SK-N-DZ (cell line): ENCODE measurements around the gene TNP2.
"Not testable (repeated sequence)": the region's sequence is repeated elsewhere in the genome, so short reads cannot be mapped to it uniquely, and the experiment has no call there.

Source experiments
- DNase-seq: peaks from one replicate; pipeline ENCODE4 v3.0.0-alpha.2; 2015; ENCODE audit warnings: low spot score

Gene TNP2

GRCh38 chr16:11301645-11302501 is 32.7 kb upstream of the TNP2 start:
- no peak for DNase-seq

GRCh38 chr16:11300560-11300892 is 31.4 kb upstream of the TNP2 start:
- DNase-seq = no peak

DNA sequence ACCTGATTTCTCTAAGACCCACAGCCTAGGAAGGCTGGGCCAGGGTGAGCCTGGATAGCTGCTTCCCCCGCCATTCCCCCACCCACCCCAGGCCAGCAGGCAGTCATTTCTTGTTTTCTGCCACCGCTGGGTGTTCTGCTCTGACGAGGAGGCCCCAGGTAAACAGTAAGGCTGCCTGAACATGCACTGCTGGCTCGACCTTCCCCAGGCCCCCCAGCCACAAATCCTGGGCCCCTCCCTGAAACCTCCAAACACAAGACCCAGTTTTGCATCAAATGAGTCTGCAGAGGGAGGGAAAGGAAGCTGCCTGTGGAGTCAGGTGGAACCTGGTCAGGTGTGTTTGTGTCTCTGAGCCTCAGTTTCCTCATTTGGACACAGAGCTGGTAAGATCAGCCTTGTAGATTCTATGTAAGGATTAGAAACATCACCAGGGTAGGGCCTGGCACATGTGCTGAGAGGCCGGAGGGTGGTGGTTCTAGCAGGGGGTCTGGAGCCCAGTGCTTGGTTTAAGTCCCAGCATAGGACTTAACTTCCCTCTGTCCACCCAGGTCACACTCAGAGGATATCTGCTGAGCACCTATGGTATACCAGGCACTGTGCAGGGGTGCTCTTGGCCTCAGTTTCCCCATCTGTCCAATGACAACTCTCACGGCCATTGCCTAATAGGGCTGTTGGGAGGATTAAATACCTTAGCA is 30.9 kb upstream of the TNP2 start:
- DNase-seq = no peak

DNA sequence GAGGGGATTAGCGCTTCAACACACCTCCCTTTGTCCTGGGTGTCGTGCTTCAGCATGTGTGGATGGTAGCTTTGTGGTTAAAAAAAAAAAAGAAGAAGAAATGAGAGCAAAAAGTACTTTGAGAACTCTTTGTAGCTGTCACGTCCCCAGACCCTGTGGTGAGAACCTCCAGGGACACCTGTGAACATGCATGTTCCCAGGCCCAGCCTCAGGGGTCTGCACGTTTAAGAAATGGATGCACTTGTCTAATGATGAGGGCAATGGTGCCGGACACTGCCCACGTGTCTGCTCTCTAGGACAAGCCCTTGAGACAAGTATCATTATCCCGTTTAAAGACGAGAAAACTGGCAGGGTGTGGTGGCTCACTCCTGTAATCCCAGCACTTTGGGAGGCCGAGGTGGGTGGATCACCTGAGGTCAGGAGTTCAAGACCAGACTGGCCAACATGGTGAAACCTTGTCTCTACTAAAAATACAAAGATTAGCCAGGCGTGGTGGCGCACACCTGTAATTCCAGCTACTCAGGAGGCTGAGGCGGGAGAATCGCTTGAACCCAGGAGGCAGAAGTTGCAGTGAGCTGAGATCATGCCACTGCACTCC is 29.9 kb upstream of the TNP2 start:
- not testable (repeated sequence) for DNase-seq

DNA sequence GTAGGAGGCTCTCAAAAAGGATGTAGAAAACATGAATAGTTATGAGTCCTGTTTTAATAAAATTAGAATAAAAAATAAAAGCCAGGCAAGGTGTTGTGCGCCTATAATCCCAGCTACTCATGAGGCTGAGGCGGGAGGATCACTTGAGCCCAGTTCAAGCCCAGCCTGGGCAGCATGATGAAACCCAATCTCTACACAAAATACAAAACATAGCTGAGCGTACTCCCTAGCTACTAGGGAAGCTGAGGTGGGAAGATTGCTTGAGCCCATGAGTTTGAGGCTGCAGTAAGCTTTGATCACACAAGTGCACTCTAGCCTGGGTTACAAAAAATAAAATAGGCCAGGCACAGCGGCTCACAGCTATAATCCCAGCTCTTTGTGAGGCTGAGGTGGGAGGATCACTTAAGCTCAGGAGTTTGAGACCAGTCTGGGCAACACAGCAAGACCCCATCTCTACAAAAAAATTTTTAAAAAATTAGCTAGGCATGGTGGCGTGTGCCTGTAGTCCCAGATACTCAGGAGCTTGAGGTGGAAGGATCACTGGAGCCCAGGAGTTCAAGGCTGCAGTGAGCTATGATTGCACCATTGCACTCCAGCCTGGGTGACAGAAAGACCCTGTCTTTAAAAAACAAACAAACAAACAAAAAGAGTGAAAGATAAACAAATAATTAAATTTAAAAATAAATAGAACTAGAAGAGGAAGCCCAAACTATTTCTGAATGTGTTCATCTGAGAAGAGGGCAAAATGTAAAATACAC is 29.2 kb upstream of the TNP2 start:
- no peak for DNase-seq

DNA sequence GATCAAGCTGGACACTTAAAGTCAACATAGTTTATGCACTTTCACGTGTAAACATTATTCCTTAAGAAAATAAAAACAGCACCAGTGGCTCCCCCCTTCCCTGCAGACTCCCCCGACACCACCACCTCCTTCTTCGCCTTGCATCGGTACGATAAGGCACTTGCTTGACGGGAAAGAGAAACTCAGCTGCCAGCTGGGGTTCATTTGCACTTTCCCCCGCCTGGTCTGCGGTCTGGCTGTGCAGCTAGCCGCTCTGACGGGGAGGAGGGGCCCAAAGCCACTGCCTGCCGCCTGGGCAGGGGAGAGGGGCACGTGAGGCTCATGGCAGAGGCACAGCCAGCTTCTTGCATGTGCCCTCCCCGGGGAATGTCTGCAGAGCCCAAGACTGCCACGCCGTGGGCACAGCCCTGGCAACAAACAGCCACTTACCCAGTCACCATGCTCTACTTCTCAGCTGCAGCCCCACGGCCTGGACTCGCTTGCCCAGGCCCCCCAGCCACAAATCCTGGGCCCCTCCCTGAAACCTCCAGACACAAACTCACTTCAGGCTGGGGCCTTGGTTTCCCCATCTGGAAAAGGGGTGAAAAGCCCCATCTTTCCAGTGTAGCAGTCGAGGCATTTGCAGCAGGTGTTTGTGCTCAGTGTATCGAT is 28.5 kb upstream of the TNP2 start:
- peak; percentile 36 for DNase-seq

DNA sequence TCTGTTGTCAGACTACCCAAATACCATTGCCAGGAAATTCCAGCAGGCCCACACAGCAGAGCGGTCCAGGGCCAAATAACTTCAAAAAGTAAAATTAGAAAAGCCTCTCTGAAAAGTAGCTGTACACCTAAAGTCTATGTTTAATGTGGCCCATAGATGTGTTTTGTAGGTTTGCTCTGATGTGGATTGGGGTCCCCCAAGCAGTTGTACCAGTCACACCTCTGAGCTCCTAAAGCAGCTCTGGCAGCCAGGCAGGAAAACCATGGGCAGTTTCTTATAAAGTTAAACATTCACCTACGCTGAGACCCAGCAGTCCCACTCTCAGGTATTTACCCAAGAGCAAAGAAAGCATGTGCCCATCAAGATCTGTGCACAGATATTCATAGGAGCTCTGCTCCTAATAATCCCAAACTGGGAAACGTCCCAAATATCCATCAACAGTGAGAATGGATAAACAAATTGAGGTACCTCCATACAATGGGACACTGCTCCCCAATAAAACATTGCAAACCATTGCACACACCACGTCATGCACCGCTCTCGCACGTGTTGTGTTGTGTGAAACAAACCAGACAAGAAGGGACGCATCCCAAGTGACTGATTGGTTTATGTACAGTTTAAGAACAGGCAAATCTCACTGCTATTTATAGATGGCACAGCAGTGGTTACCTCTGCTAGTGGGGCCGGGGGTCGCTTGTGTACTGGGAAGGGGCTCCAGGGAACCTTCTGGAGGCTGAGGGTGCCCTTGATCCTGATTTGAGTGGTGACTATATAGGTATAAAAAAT is 27.8 kb upstream of the TNP2 start:
- DNase-seq = no peak

- no peak for DNase-seq
Observed at GRCh38 chr16:11296351-11296705, 27.2 kb upstream of the TNP2 start.

- no peak for DNase-seq
Observed at GRCh38 chr16:11295672-11296071, 26.5 kb upstream of the TNP2 start.

DNA sequence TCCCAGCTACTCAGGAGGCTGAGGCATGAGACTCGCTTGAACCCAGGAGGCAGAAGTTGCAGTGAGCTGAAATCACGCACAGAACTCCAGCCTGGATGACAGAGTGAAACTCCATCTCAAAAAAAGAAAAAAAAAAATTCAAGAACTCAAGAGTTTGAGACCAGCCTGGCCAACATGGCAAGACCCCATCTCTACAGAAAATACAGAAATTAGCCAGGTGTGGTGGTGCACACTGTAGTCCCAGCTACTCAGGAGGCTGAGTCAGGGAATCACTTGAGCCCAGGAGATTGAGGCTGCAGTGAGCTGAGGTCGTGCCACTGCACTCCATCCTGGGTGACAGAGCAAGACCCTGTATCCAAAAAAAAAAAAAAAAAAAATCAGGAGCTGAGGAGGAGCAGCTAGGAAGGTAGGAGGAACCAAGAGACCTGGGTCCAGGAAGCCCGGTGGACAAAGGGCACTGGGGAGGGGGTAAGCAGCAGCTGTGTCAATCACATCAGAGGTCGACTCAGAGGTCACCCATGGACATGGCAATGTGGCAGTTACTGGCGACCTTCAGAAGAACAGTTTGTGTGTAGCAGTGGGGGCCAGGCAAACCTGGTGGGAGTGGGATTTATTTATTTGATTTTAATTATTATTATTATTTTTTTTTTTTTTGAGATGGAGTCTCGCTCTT is 23.1 kb upstream of the TNP2 start:
- no peak for DNase-seq

- no peak for DNase-seq
Observed at GRCh38 chr16:11291091-11291703, 22.1 kb upstream of the TNP2 start.

- DNase-seq = no peak
Observed at GRCh38 chr16:11290102-11290893, 21.2 kb upstream of the TNP2 start.

DNA sequence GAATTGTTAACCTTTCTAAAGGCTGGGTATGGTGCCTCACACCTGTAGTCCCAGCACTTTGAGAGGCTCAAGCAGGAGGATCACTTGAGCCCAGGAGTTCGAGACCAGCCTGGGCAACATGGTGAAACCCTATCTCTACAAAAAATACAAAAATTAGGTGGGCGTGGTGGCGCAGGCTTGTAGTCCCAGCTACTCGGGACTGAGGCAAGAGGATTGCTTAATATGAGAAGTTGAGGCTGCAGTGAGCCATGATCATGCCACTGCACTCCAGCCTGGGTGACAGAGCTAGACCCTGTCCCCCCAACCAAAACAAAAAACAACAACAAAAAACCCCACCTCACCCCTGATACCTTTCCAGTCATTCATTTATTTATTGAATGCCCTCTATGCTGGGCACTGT is 20.6 kb upstream of the TNP2 start:
- not testable (repeated sequence) for DNase-seq

DNA sequence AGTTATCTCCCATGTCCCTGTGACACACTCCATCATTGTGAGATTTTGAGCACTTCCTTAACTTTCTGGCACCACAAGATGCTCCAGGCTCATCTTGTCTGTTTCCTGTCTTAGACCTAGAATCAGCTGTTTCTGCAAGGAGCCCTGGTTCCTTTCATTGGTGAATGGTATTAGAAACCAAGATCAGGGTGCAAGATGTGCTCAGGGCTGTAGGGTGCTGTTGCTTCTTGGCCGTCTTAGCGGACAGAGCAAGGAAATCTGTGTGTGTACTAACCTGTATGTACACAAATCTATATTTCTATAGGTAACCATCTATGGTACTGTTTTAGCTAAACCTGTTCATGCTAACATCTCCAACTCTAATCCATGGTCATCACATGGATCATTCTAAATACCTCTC is 20.1 kb upstream of the TNP2 start:
- DNase-seq = no peak

DNA sequence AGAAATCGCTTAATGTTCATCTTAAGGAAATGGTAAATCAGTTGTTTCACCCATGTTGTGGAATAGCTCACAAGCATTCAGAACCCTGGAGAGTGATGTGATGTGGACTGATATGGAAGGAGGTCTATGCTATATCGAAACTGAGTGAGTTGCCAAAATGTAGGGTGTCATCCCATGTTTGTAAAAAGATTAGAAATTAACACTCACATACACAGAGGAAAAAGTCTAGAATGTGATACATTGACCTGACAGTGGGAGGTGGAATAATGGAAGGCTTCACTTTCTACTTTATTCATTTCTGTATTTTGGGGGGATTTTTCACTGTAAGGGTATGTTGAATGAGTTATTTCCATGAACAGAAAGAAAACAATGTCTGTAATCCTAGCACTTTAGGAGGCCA is 16.7 kb upstream of the TNP2 start:
- DNase-seq = no peak

DNA sequence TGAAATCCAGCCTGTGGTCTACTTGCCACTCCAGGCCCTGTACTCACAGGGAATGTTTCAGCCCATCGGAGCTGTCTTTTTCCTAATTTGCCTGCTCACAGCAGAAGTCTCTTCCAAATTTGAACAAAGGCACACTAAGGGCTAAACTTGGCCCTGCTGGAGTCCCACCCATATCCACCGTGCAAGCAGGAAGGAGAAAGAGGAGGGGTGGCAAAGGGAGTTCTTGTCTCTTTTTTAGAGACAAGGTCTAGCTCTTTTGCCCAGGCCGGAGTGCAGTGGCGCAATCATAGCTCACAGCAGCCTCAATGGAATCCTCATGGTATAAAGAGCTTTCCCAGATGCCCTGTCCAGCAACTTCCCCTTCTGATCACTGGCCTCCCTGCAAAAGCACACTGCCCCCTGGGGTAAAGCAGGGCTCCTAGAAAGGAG is 14.7 kb upstream of the TNP2 start:
- DNase-seq = no peak

DNA sequence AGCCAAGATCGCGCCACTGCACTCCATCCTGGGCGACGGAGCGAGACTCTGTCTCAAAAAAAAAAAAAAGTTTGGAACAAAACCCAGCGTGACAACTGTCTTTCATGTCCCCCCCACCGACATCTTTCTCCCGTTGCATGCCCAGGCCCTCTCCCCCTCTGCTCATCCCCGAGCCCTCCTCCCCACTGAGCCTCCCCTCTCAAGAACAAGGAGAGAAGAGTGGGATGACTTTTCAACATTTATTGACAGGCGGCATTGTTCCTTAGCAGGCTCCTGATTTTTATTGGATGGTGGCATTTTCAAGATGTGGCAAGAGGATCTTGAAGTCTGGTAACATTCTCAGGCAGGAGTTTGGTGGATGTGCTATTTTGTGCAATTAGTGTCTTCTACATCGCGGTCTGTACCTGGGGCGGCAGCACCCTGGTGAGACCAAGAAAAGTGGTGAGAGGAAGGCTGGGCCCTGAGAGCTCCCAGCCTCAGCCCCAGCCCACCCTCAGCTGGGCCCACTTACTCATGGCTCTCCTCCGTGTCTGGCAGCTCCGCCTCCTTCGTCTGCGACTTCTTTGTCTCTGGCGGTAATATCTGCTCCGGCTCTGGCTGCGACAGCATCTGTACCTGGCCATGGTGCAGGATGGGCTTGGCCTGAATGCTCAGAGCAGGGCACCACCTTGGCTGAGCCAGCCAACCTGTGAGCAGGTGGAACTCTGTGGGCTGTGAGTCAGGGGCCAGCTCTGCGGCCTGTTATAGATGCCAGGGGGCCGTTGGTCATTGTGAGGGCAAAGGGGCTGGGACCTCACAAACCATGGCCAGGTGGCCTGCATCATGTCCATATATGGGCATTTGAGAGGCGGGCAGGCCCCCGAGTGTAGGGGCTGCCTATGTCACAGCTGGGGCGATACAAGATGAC is 11.7 kb upstream of the TNP2 start, which contains the start of gene PRM1:
Gene PRM1, minus strand, starts transcription at position 715 of the 907 bp plus-strand sequence. Its CDS starts 92 bp downstream, at position 623.
- DNase-seq = peak; percentile 43
